H9 (cell line): ENCODE results near the gene ZNF205. TPM values are rescaled to one million over a fixed set of nuclear protein-coding genes. Genes with fewer than 3 reads are reported as not detected.

Source experiments
- DNase-seq: peaks from one replicate; pipeline ENCODE4 v3.0.0-alpha.2; 2017
- H2AFZ ChIP-seq: one replicate; pipeline ENCODE4 v1.6.1; 2013; ENCODE audit warnings: mild to moderate bottlenecking, low read length, control low read depth, moderate library complexity
- H2AK5ac ChIP-seq: 2 replicates; pipeline ENCODE4 v1.6.1; 2013; ENCODE audit warnings: low read length, control low read depth, mixed read lengths; ENCODE audit not compliant: insufficient read length
- H2BK120ac ChIP-seq: one replicate; pipeline ENCODE4 v1.6.1; 2013; ENCODE audit warnings: low read depth, mild to moderate bottlenecking, low read length, control low read depth, inconsistent platforms; ENCODE audit not compliant: poor library complexity, severe bottlenecking
- H2BK12ac ChIP-seq: 2 replicates; pipeline ENCODE4 v1.6.1; 2013; ENCODE audit warnings: low read length, control low read depth, mixed read lengths, low read depth; ENCODE audit not compliant: insufficient read length
- H2BK15ac ChIP-seq: 2 replicates; pipeline ENCODE4 v1.6.1; 2013; ENCODE audit warnings: low read depth, low read length, control low read depth
- H2BK20ac ChIP-seq: one replicate; pipeline ENCODE4 v1.6.1; 2013; ENCODE audit warnings: low read depth, mild to moderate bottlenecking, low read length, control low read depth, inconsistent platforms; ENCODE audit not compliant: poor library complexity, severe bottlenecking
- H2BK5ac ChIP-seq: 2 replicates; pipeline ENCODE4 v1.6.1; 2013; ENCODE audit warnings: low read length, control low read depth, mixed read lengths; ENCODE audit not compliant: insufficient read length
- H3K14ac ChIP-seq: 2 replicates; pipeline ENCODE4 v1.6.1; 2013; ENCODE audit warnings: low read length, control low read depth; ENCODE audit not compliant: insufficient read depth
- H3K18ac ChIP-seq: 2 replicates; pipeline ENCODE4 v1.6.1; 2013; ENCODE audit warnings: low read depth, mild to moderate bottlenecking, mixed read lengths, low read length, control low read depth; ENCODE audit not compliant: insufficient read length
- H3K23ac ChIP-seq: 2 replicates; pipeline ENCODE4 v1.6.1; 2013; ENCODE audit warnings: low read length, control low read depth, mixed read lengths, low read depth; ENCODE audit not compliant: insufficient read length
- H3K23me2 ChIP-seq: 2 replicates; pipeline ENCODE4 v1.6.1; 2013; ENCODE audit warnings: low read depth, mild to moderate bottlenecking, mixed read lengths, low read length, control low read depth; ENCODE audit not compliant: insufficient read length, poor library complexity, severe bottlenecking
- H3K27ac ChIP-seq: 2 replicates; pipeline ENCODE4 v1.5.1; 2013; ENCODE audit warnings: low read length, control low read depth, mixed read lengths, low read depth; ENCODE audit not compliant: insufficient read length
- H3K27me3 ChIP-seq: 2 replicates; pipeline ENCODE4 v1.6.1; 2013; ENCODE audit warnings: low read length, control low read depth, inconsistent platforms; ENCODE audit not compliant: insufficient read depth
- H3K4ac ChIP-seq: 2 replicates; pipeline ENCODE4 v1.6.1; 2013; ENCODE audit warnings: low read depth, mild to moderate bottlenecking, control low read depth, inconsistent platforms, low read length, moderate library complexity
- H3K4me1 ChIP-seq: 2 replicates; pipeline ENCODE4 v1.6.1; 2013; ENCODE audit warnings: low read length, control low read depth, inconsistent platforms; ENCODE audit not compliant: insufficient read depth
- H3K4me2 ChIP-seq: 2 replicates; pipeline ENCODE4 v1.6.1; 2013; ENCODE audit warnings: low read length, control low read depth, mixed read lengths; ENCODE audit not compliant: insufficient read length, insufficient read depth
- H3K56ac ChIP-seq: 2 replicates; pipeline ENCODE4 v1.6.1; 2013; ENCODE audit warnings: low read depth, mild to moderate bottlenecking, mixed read lengths, low read length, control low read depth; ENCODE audit not compliant: insufficient read length
- H3K79me1 ChIP-seq: 2 replicates; pipeline ENCODE4 v1.6.1; 2013; ENCODE audit warnings: low read depth, mild to moderate bottlenecking, moderate library complexity, low read length, control low read depth, inconsistent platforms; ENCODE audit not compliant: insufficient read depth, poor library complexity, severe bottlenecking
- H3K79me2 ChIP-seq: 2 replicates; pipeline ENCODE4 v1.6.1; 2013; ENCODE audit warnings: low read length, control low read depth, inconsistent platforms; ENCODE audit not compliant: insufficient read depth
- H3K9ac ChIP-seq: 2 replicates; pipeline ENCODE4 v1.6.1; 2013; ENCODE audit warnings: low read length, control low read depth, mixed read lengths; ENCODE audit not compliant: insufficient read length; ENCODE audit errors: extremely low read depth
- H3K9me3 ChIP-seq: one replicate; pipeline ENCODE4 v1.6.1; 2013; ENCODE audit warnings: low read depth, low read length, inconsistent platforms; ENCODE audit not compliant: control insufficient read depth
- H3T11ph ChIP-seq: one replicate; pipeline ENCODE4 v1.6.1; 2013; ENCODE audit warnings: mild to moderate bottlenecking, low read length, control low read depth, inconsistent platforms
- H4K20me1 ChIP-seq: one replicate; pipeline ENCODE4 v1.6.1; 2013; ENCODE audit not compliant: control insufficient read depth, insufficient read length, insufficient read depth
- H4K5ac ChIP-seq: 2 replicates; pipeline ENCODE4 v1.6.1; 2013; ENCODE audit warnings: low read depth, mild to moderate bottlenecking, mixed read lengths, low read length, control low read depth; ENCODE audit not compliant: insufficient read length
- H4K8ac ChIP-seq: replicated peaks from 2 replicates; pipeline ENCODE4 v1.6.1; 2013; ENCODE audit warnings: low read length, control low read depth, mixed read lengths, low read depth; ENCODE audit not compliant: insufficient read length
- H4K91ac ChIP-seq: 2 replicates; pipeline ENCODE4 v1.6.1; 2013; ENCODE audit warnings: low read depth, mild to moderate bottlenecking, moderate library complexity, mixed read lengths, low read length, control low read depth; ENCODE audit not compliant: insufficient read length
- H3K27ac Mint-ChIP-seq, 3 experiments: 2 replicates in 2 of 3; 3 replicates in 1 of 3; pipeline ENCODE4 v1.8.0; 2020 to 2021; ENCODE audit warnings: mixed read lengths in 3 of 3, mild to moderate bottlenecking in 1 of 3, moderate library complexity in 1 of 3
- H3K27me3 Mint-ChIP-seq: 2 replicates; pipeline ENCODE4 v1.8.0; 2021; ENCODE audit warnings: low read depth, mild to moderate bottlenecking, moderate library complexity, mixed read lengths
- H3K36me3 Mint-ChIP-seq, 3 experiments: 2 replicates in 2 of 3; 3 replicates in 1 of 3; pipeline ENCODE4 v1.8.0; 2020 to 2021; ENCODE audit warnings: low read depth in 3 of 3, mixed read lengths in 3 of 3; ENCODE audit not compliant: insufficient read depth in 1 of 3
- H3K4me1 Mint-ChIP-seq, 2 experiments: 2 replicates each; pipeline ENCODE4 v1.8.0; 2020; ENCODE audit warnings: mixed read lengths in 2 of 2
- H3K4me3 Mint-ChIP-seq, 2 experiments: 2 replicates in 1 of 2; 3 replicates in 1 of 2; pipeline ENCODE4 v1.8.0; 2020 to 2021; ENCODE audit warnings: mild to moderate bottlenecking in 2 of 2, mixed read lengths in 2 of 2, moderate library complexity in 1 of 2
- H3K9me3 Mint-ChIP-seq, 2 experiments: 2 replicates in 1 of 2; 3 replicates in 1 of 2; pipeline ENCODE4 v1.8.0; 2020; ENCODE audit warnings: mild to moderate bottlenecking in 2 of 2, mixed read lengths in 2 of 2, moderate library complexity in 1 of 2
- WGBS: extraction: QIAGEN DNeasy Blood & Tissue Kit; methylation state at CpG from one replicate; pipeline ENCODE4 v1.1.7; 2013; ENCODE audit warnings: missing lambda C conversion rate, low lambda C conversion rate, mixed read lengths; ENCODE audit not compliant: insufficient read length; ENCODE audit errors: extremely low coverage; 5-methylcytosine and 5-hydroxymethylcytosine counted together
- total RNA-seq: library from RNA; stranded (reverse); gene quantifications from 2 replicates; pipeline ENCODE4 v1.2.1, GENCODE V29; 2021
- TF ChIP-seq, protein P1 (sequence below): fragments of 200-600 bp; sonication (generic); conservative IDR thresholded peaks from 3 replicates; pipeline ENCODE4 v1.8.0; 2021; ENCODE audit warnings: antibody characterized with exemption, mild to moderate bottlenecking

Gene ZNF205
- total RNA-seq, 1 experiment from 2014 or later, result 16.8 TPM

DNA sequence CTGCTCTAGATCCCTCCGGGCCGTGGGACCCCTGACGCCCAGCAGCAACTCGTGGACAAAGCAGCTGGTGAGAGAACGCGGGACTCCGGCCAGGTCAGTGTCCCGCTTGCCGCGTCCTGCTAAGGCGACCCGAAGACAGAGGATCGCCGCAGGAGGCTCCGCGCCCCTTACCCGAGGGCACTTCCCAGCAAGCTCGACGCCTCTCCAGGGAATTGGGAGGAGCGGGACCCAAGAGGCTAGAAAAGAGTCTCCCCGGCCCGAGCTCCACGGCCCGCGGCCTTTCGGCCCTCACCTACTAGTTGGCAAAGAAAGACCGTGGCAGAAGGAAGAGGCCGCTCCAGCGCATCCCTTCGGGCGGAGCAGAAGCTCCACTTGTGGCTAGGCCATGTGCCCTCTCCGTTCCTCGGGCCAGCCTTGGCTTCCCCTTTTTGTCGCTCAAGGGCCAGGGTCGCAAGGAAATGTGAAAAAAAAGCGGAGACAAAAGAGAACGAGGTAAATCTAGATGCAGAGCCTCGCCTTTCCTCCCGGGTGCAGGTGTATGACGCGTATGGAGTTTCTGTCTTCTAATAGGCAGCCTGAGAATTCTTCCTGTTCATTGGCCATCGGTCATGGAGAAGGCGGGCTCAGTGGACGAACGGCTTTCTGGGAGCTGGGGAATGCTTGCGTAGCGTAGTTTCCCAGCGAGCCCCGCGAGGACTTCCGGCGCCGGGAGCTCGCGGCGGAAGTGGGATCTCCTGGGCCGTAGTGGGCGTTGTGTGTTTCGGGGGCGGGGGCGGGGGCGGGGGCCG is 22.1 kb downstream of the ZNF205 start, which contains the start of gene ZNF213:
ZNF213 (plus strand) TSS at position 692 of the 788 bp plus-strand sequence. CDS start 2,252 bp downstream, outside the sequence.
- H3T11ph ChIP-seq, result no peak within 1 kb of the TSS

More for the DNA sequence above, 22.1 kb downstream of the ZNF205 start, which contains the start of gene ZNF213:
- H3K4me1 ChIP-seq, result no peaks in the 10 kb centered on the region; the same call in 1 of the 2 replicates
- Mint-ChIP-seq H3K4me1 (peaks cover 17 to 21% of the 10 kb centered on the region in 2 experiments), H3K27ac (peak within 1 kb of the TSS; percentile 99 to 100 (median 99)), H3K9me3 (no peaks in the 10 kb centered on the region), H3K27me3 (no peaks in the 10 kb centered on the region; the same call in 1 of the 2 replicates), H3K4me3 (peak within 1 kb of the TSS; percentile 97 to 99), H3K36me3 (peaks cover 4 to 17% (median 9%) of the 10 kb centered on the region in 3 experiments; a peak in 6 of 7 replicates)
- no peak within 1 kb of the TSS for H2BK15ac ChIP-seq
- H4K8ac ChIP-seq, result no peak within 1 kb of the TSS
- H2BK20ac ChIP-seq, result no peak within 1 kb of the TSS
- H4K20me1 ChIP-seq, result peaks cover 2% of the 10 kb centered on the region
- peaks cover 10% of the 10 kb centered on the region for H3K23me2 ChIP-seq
- H4K91ac ChIP-seq, result peak within 1 kb of the TSS; percentile 77
- peaks cover 2% of the 10 kb centered on the region for H3K79me1 ChIP-seq
- no peaks in the 10 kb centered on the region for H3K27me3 ChIP-seq
- H2BK5ac ChIP-seq, result peak within 1 kb of the TSS; percentile 77
- H3K27ac ChIP-seq, result peak within 1 kb of the TSS; percentile 29
- peak within 1 kb of the TSS; percentile 59 for H2AFZ ChIP-seq
- H3K4ac ChIP-seq, result peak within 1 kb of the TSS; percentile 72; the same call in 1 of the 2 replicates
- peak within 1 kb of the TSS; percentile 99 for H3K14ac ChIP-seq
- H3K9me3 ChIP-seq, result no peaks in the 10 kb centered on the region
- peak within 1 kb of the TSS; percentile 82 for H2BK120ac ChIP-seq
- no peak within 1 kb of the TSS for H4K5ac ChIP-seq
- H3K56ac ChIP-seq, result no peak within 1 kb of the TSS
- H3K18ac ChIP-seq, result peak within 1 kb of the TSS; percentile 99
- TF ChIP-seq, protein P1, sequence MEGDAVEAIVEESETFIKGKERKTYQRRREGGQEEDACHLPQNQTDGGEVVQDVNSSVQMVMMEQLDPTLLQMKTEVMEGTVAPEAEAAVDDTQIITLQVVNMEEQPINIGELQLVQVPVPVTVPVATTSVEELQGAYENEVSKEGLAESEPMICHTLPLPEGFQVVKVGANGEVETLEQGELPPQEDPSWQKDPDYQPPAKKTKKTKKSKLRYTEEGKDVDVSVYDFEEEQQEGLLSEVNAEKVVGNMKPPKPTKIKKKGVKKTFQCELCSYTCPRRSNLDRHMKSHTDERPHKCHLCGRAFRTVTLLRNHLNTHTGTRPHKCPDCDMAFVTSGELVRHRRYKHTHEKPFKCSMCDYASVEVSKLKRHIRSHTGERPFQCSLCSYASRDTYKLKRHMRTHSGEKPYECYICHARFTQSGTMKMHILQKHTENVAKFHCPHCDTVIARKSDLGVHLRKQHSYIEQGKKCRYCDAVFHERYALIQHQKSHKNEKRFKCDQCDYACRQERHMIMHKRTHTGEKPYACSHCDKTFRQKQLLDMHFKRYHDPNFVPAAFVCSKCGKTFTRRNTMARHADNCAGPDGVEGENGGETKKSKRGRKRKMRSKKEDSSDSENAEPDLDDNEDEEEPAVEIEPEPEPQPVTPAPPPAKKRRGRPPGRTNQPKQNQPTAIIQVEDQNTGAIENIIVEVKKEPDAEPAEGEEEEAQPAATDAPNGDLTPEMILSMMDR, result no peak
- peak within 1 kb of the TSS; percentile 100 for H3K9ac ChIP-seq
- WGBS, result no CpG with 5 or more reads among the region's 63 CpGs
- no peak within 1 kb of the TSS for H3K23ac ChIP-seq
- no peak within 1 kb of the TSS for H2BK12ac ChIP-seq
- peak within 1 kb of the TSS; percentile 98 for H3K4me2 ChIP-seq
- DNase-seq, result peak; percentile 98
- peaks cover 8% of the 10 kb centered on the region for H3K79me2 ChIP-seq
- H2AK5ac ChIP-seq, result no peak within 1 kb of the TSS
